Stomach (tissue), 9 donors: Measurements from ENCODE around the gene GPR37. TPM values are rescaled to one million over a fixed set of nuclear protein-coding genes. Genes with fewer than 3 reads are reported as not detected.

Source experiments
- DNase-seq, 2 donors: peaks; one replicate each; pipeline versions ENCODE4 v3.0.0 to v3.0.0-alpha.2; 2013 to 2019
- H3K27ac ChIP-seq, 5 donors: fragments of 200-600 bp in 4 of 5; sonication (generic) in 4 of 5; one replicate each; pipeline ENCODE4 v1.5.1; 2013 to 2019; ENCODE audit warnings: mild to moderate bottlenecking in 1 of 5, moderate library complexity in 1 of 5
- H3K27me3 ChIP-seq, 3 donors: fragments of 200-600 bp; sonication (generic); one replicate each; pipeline ENCODE4 v1.5.1; 2017 to 2019; ENCODE audit warnings: mixed run types in 1 of 3
- H3K36me3 ChIP-seq, 4 donors: fragments of 200-600 bp; sonication (generic); 1 replicate in 3 of 4; 2 replicates in 1 of 4; pipeline ENCODE4 v1.5.1; 2016 to 2019
- H3K4me1 ChIP-seq, 4 donors: fragments of 200-600 bp; sonication (generic); one replicate each; pipeline ENCODE4 v1.5.1; 2016 to 2019
- H3K4me3 ChIP-seq, 4 donors: fragments of 200-600 bp; sonication (generic) in 3 of 4; one replicate each; pipeline ENCODE4 v1.5.1; 2016 to 2019; ENCODE audit warnings: mild to moderate bottlenecking in 1 of 4
- H3K9me3 ChIP-seq, 4 donors: fragments of 200-600 bp; sonication (generic); one replicate each; pipeline ENCODE4 v1.5.1; 2016 to 2019
- CTCF ChIP-seq, 7 experiments: fragments of 450-650 bp in 4 of 7; fragments of 200-600 bp in 3 of 7; sonication (generic) in 3 of 7; IDR thresholded peaks; one replicate each; pipeline ENCODE4 v1.5.1; 2016 to 2019; ENCODE audit warnings: antibody characterized with exemption in 7 of 7, control low read depth in 2 of 7, mild to moderate bottlenecking in 1 of 7
- EP300 ChIP-seq: sonication (generic); formaldehyde crosslinking; IDR thresholded peaks from one replicate; pipeline ENCODE4 v1.6.1; 2017; ENCODE audit warnings: antibody characterized with exemption
- POLR2A ChIP-seq, 4 donors: fragments of 450-650 bp; IDR thresholded peaks; one replicate each; pipeline ENCODE4 v1.6.1; 2016; ENCODE audit warnings: antibody characterized with exemption in 4 of 4, control low read depth in 2 of 4, mild to moderate bottlenecking in 1 of 4, moderate library complexity in 1 of 4
- POLR2AphosphoS5 ChIP-seq, 3 donors: sonication (generic); formaldehyde crosslinking; IDR thresholded peaks; one replicate each; pipeline ENCODE4 v1.6.1; 2016; ENCODE audit warnings: antibody characterized with exemption in 3 of 3
- WGBS, 5 donors: extraction: QIAGEN DNeasy Blood & Tissue Kit in 3 of 5; methylation state at CpG; one replicate each; pipeline versions ENCODE4 v1.1.5 to v1.1.7; 2013 to 2018; 5-methylcytosine and 5-hydroxymethylcytosine counted together
- intact Hi-C: fragments of 100-400 bp; cut with DNase I; formaldehyde crosslinking; loops from one replicate; pipeline ENCODE4 v1.15.1; 2023; ENCODE audit warnings: low total_unique reads
- polyA plus RNA-seq, 3 donors: library from polyadenylated mRNA; stranded (reverse); fragments of 200-250 nt; gene quantifications; one replicate each; pipeline ENCODE4 v1.2.3, GENCODE V29; 2013
- total RNA-seq, 5 donors: library from RNA; depleted of rRNA; stranded (reverse); fragments of >200 nt; gene quantifications; one replicate each; pipeline versions ENCODE4 v1.1.0 to v1.2.3, GENCODE V29; 2014 to 2016
- donor health status: healthy with polysubstance abuse.
- donor health status: Bipolar disorder and iron deficiency.
- donor health status: healthy.

GPR37 gene
- total and polyA plus RNA-seq, 8 donors = under 0.01 to 9.2 (median 0.52) TPM; not detected in 2

- no peak for DNase-seq
- H3K4me3 ChIP-seq = no peak overlapping the region
- TF ChIP-seq EP300 (no peak), POLR2AphosphoS5 (IDR thresholded peaks at IDR 0.05) (no peak), POLR2A (IDR thresholded peaks at IDR 0.05) (no peak), CTCF (IDR thresholded peaks at IDR 0.05) (no peak)
- H3K27ac ChIP-seq = no peak overlapping the region
- intact Hi-C loops = no loop called here
- peaks cover 0 to 35% (median 20%) of the 10 kb centered on the region in 3 donors for H3K27me3 ChIP-seq
- peaks cover 9 to 28% (median 26%) of the 10 kb centered on the region in 4 donors for H3K4me1 ChIP-seq
- H3K36me3 ChIP-seq = no peaks in the 10 kb centered on the region
- no peaks in the 10 kb centered on the region for H3K9me3 ChIP-seq
- WGBS, 5 donors = 65 to 88% (median 78%) methylated on average over 1 of the region's 1 CpG
These were observed 2.9 kb upstream of the GPR37 start for GRCh38 chr7:124768525-124768924.

- Histone ChIP-seq H3K27ac (peak overlapping the region in 1 of 5 donors; percentile 77), H3K4me1 (peaks cover 9 to 28% (median 26%) of the 10 kb centered on the region in 4 donors), H3K9me3 (no peaks in the 10 kb centered on the region), H3K27me3 (peaks cover 0 to 39% (median 20%) of the 10 kb centered on the region in 3 donors), H3K36me3 (no peaks in the 10 kb centered on the region), H3K4me3 (peak overlapping the region; percentile 59 to 70 (median 62))
- 0 to 2% (median 0%) methylated on average over 14 to 26 of the region's 26 CpGs for WGBS, 5 donors
- no peak for TF ChIP-seq CTCF (IDR thresholded peaks at IDR 0.05)
- intact Hi-C loops = no loop called here
- DNase-seq = peak; percentile 35 to 60
These were observed 668 bp downstream of the GPR37 start for GRCh38 chr7:124764847-124765400.

GRCh38 chr7:124764051-124764846 is 1.3 kb downstream of the GPR37 start:
- DNase-seq = peak in 1 of 2 donors; percentile 17
- peaks cover 0 to 39% (median 20%) of the 10 kb centered on the region in 3 donors for H3K27me3 ChIP-seq
- intact Hi-C loops = no loop called here
- H3K4me1 ChIP-seq = peaks cover 9 to 28% (median 26%) of the 10 kb centered on the region in 4 donors
- H3K4me3 ChIP-seq = peak overlapping the region; percentile 59 to 70 (median 62)
- H3K9me3 ChIP-seq = no peaks in the 10 kb centered on the region
- WGBS, 5 donors = 8 to 22% (median 12%) methylated on average over 27 to 48 of the region's 48 CpGs
- no peaks in the 10 kb centered on the region for H3K36me3 ChIP-seq
- TF ChIP-seq POLR2A (IDR thresholded peaks at IDR 0.05) (no peak), CTCF (IDR thresholded peaks at IDR 0.05) (no peak), POLR2AphosphoS5 (IDR thresholded peaks at IDR 0.05) (no peak), EP300 (no peak)
- peak overlapping the region in 1 of 5 donors; percentile 77 for H3K27ac ChIP-seq

GRCh38 chr7:124762611-124763143 is 2.9 kb downstream of the GPR37 start:
- Histone ChIP-seq H3K4me1 (peaks cover 9 to 28% (median 26%) of the 10 kb centered on the region in 4 donors), H3K36me3 (no peaks in the 10 kb centered on the region), H3K27me3 (peaks cover 0 to 39% (median 20%) of the 10 kb centered on the region in 3 donors), H3K27ac (peak overlapping the region in 1 of 5 donors; percentile 32), H3K9me3 (no peaks in the 10 kb centered on the region), H3K4me3 (peak overlapping the region in 1 of 4 donors; percentile 3)
- DNase-seq = peak; percentile 37 to 52
- TF ChIP-seq POLR2AphosphoS5 (IDR thresholded peaks at IDR 0.05) = no peak
- 36 to 48% (median 39%) methylated on average over 4 of the region's 4 CpGs for WGBS, 5 donors
- intact Hi-C loops = no loop called here
